Measurements from ENCODE around the gene RIBC2. TPM values are rescaled to one million over a fixed set of nuclear protein-coding genes. Genes with fewer than 3 reads are reported as not detected.

The RIBC2 gene
- total and polyA plus RNA-seq, 10 of the 15 experiments (the other 5 are each of a cell fraction or from before 2014, with no cell fraction given), result 0.10 TPM; not detected in 9

DNA sequence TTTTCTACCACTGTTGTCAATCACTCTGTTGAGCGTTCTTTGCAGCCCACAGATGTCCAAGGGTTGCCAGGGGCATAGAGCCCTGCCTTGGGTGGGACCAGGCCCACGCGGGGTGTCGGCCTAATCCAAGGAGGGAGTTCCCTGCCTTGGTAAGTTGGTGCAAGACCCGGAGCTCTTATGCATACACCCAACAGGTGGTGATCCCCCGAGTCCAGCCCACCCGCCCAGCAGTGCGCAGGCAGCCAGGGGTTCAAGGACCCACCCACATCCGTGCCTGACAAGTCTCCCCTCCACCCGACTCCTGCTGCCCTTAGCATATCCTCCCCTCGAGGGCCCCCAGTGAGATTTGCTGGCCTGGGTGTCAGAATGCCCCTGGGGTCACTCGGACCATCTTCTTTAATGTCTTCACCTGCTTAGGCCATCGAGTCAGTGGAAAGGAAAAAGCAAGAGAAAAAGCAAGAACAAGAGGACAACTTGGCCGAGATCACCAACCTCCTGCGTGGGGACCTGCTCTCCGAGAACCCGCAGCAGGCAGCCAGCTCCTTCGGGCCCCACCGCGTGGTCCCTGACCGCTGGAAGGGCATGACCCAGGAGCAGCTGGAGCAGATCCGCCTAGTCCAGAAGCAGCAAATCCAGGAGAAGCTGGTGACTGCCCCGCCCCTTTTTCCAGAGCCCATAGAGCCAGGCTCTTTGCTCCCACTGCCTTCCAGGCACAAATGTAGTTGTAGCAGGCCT lies 12.2 kb downstream of the RIBC2 start (continued):
- TF ChIP-seq, protein P1, sequence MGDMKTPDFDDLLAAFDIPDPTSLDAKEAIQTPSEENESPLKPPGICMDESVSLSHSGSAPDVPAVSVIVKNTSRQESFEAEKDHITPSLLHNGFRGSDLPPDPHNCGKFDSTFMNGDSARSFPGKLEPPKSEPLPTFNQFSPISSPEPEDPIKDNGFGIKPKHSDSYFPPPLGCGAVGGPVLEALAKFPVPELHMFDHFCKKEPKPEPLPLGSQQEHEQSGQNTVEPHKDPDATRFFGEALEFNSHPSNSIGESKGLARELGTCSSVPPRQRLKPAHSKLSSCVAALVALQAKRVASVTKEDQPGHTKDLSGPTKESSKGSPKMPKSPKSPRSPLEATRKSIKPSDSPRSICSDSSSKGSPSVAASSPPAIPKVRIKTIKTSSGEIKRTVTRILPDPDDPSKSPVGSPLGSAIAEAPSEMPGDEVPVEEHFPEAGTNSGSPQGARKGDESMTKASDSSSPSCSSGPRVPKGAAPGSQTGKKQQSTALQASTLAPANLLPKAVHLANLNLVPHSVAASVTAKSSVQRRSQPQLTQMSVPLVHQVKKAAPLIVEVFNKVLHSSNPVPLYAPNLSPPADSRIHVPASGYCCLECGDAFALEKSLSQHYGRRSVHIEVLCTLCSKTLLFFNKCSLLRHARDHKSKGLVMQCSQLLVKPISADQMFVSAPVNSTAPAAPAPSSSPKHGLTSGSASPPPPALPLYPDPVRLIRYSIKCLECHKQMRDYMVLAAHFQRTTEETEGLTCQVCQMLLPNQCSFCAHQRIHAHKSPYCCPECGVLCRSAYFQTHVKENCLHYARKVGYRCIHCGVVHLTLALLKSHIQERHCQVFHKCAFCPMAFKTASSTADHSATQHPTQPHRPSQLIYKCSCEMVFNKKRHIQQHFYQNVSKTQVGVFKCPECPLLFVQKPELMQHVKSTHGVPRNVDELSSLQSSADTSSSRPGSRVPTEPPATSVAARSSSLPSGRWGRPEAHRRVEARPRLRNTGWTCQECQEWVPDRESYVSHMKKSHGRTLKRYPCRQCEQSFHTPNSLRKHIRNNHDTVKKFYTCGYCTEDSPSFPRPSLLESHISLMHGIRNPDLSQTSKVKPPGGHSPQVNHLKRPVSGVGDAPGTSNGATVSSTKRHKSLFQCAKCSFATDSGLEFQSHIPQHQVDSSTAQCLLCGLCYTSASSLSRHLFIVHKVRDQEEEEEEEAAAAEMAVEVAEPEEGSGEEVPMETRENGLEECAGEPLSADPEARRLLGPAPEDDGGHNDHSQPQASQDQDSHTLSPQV (IDR thresholded peaks at IDR 0.05), result no peak
- TF ChIP-seq IRF4 (IDR thresholded peaks at IDR 0.05; ENCODE audit: low read depth, low read length) (no peak), PAX8 (IDR thresholded peaks at IDR 0.05) (no peak), ASH2L (IDR thresholded peaks at IDR 0.05; ENCODE audit: borderline replicate concordance, low read depth) (no peak), YBX1 (IDR thresholded peaks at IDR 0.05) (no peak), CHD2 (IDR thresholded peaks at IDR 0.05; ENCODE audit: borderline replicate concordance, low read depth, low read length) (no peak), HCFC1 (IDR thresholded peaks at IDR 0.05; ENCODE audit: low read length) (no peak), ZNF384 (IDR thresholded peaks at IDR 0.05; ENCODE audit: borderline replicate concordance, low read depth, low read length) (no peak), MEF2B (IDR thresholded peaks at IDR 0.05; ENCODE audit: partially characterized antibody, poor library complexity, severe bottlenecking) (no peak), BACH1 (IDR thresholded peaks at IDR 0.05; ENCODE audit: borderline replicate concordance) (no peak)
